GM23338 (cell line): Measurements from ENCODE around the gene CDC42SE1.

Experiments used
- CREB1 ChIP-seq: fragments of 250-450 bp; sonication (Bioruptor Pico); IDR thresholded peaks from 2 replicates; pipeline ENCODE4 v1.5.0; 2020; ENCODE audit warnings: low read depth, mild to moderate bottlenecking, moderate library complexity
- ETS1 ChIP-seq: IDR thresholded peaks from 2 replicates; pipeline ENCODE4 v1.6.1; 2016; ENCODE audit warnings: antibody characterized with exemption
- EZH2 ChIP-seq: fragments of 200-600 bp; sonication (generic); IDR thresholded peaks from one replicate; pipeline ENCODE4 v1.8.0; 2017; ENCODE audit warnings: antibody characterized with exemption, mild to moderate bottlenecking, low read depth; ENCODE audit not compliant: unreplicated experiment
- EZH2phosphoT487 ChIP-seq: fragments of 200-600 bp; sonication (generic); IDR thresholded peaks from one replicate; pipeline ENCODE4 v1.8.1; 2018; ENCODE audit warnings: antibody characterized with exemption; ENCODE audit not compliant: unreplicated experiment
- POLR2AphosphoS5 ChIP-seq: IDR thresholded peaks from 2 replicates; pipeline ENCODE4 v1.6.1; 2016; ENCODE audit warnings: antibody characterized with exemption, low read depth
- REST ChIP-seq: IDR thresholded peaks from one replicate; pipeline ENCODE4 v1.6.1; 2018; ENCODE audit warnings: antibody characterized with exemption; ENCODE audit not compliant: unreplicated experiment
- ZNF114 ChIP-seq: fragments of 250-450 bp; sonication (Bioruptor Pico); IDR thresholded peaks from 2 replicates; pipeline ENCODE4 v1.5.0; 2020; ENCODE audit warnings: mild to moderate bottlenecking, moderate library complexity
- TF ChIP-seq, protein P1 (sequence below), 2 experiments: fragments of 200-600 bp in 1 of 2; sonication (generic) in 1 of 2; conservative IDR thresholded peaks; 2 replicates each; pipeline versions ENCODE4 v1.5.1 to v1.6.1; 2016 to 2017; ENCODE audit warnings: antibody characterized with exemption in 2 of 2, low read depth in 2 of 2, mild to moderate bottlenecking in 2 of 2, moderate library complexity in 1 of 2

GRCh38 chr1:151026460-151026859, 33.0 kb downstream of the CDC42SE1 start:
- TF ChIP-seq EZH2phosphoT487 (no peak), POLR2AphosphoS5 (no peak), REST (no peak), EZH2 (no peak), CREB1 (CRISPR knock-in tag) (no peak), ETS1 (no peak), ZNF114 (CRISPR knock-in tag) (no peak)
- TF ChIP-seq, protein P1, sequence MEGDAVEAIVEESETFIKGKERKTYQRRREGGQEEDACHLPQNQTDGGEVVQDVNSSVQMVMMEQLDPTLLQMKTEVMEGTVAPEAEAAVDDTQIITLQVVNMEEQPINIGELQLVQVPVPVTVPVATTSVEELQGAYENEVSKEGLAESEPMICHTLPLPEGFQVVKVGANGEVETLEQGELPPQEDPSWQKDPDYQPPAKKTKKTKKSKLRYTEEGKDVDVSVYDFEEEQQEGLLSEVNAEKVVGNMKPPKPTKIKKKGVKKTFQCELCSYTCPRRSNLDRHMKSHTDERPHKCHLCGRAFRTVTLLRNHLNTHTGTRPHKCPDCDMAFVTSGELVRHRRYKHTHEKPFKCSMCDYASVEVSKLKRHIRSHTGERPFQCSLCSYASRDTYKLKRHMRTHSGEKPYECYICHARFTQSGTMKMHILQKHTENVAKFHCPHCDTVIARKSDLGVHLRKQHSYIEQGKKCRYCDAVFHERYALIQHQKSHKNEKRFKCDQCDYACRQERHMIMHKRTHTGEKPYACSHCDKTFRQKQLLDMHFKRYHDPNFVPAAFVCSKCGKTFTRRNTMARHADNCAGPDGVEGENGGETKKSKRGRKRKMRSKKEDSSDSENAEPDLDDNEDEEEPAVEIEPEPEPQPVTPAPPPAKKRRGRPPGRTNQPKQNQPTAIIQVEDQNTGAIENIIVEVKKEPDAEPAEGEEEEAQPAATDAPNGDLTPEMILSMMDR (conservative IDR thresholded peaks at IDR 0.05; ENCODE audit: low read depth in 2 of 2): no peak
